DND-41 (cell line): Measurements from ENCODE around the gene DRC1.

Experiments
- ATAC-seq: fragments of 200-7000 bp; cut with Tn5 transposase; 3 replicates; pipeline ENCODE4 v1.9.1; 2021; ENCODE audit warnings: low read depth; ENCODE audit not compliant: insufficient read depth
- DNase-seq: peaks from one replicate; pipeline ENCODE4 v3.0.0-alpha.2; 2020
- H2AFZ ChIP-seq: 2 replicates; pipeline ENCODE4 v1.6.0; 2012; ENCODE audit warnings: low read depth, low read length
- H3K27ac ChIP-seq: 2 replicates; pipeline ENCODE4 v1.5.1; 2012; ENCODE audit warnings: low read length, inconsistent platforms
- H3K27me3 ChIP-seq: fragments of 200-600 bp; sonication (generic); 2 replicates; pipeline ENCODE4 v1.6.0; 2012; ENCODE audit warnings: low read length, mild to moderate bottlenecking, inconsistent platforms; ENCODE audit not compliant: insufficient read depth, poor library complexity
- H3K36me3 ChIP-seq: 2 replicates; pipeline ENCODE4 v1.5.1; 2012; ENCODE audit warnings: low read length, inconsistent platforms; ENCODE audit not compliant: insufficient read depth
- H3K4me1 ChIP-seq: 2 replicates; pipeline ENCODE4 v1.5.1; 2012; ENCODE audit warnings: mild to moderate bottlenecking, low read length; ENCODE audit not compliant: insufficient read depth
- H3K4me2 ChIP-seq: 2 replicates; pipeline ENCODE4 v1.6.0; 2012; ENCODE audit warnings: mild to moderate bottlenecking, moderate library complexity, low read length, inconsistent platforms; ENCODE audit not compliant: insufficient read depth
- H3K4me3 ChIP-seq, 2 experiments: fragments of 200-600 bp in 1 of 2; shearing (Covaris generic) in 1 of 2; 2 replicates each; pipeline ENCODE4 v1.5.1; 2012 to 2016; ENCODE audit warnings: inconsistent platforms in 2 of 2, low read length in 2 of 2, mild to moderate bottlenecking in 2 of 2, low read depth in 1 of 2, moderate library complexity in 1 of 2
- H3K79me2 ChIP-seq: 2 replicates; pipeline ENCODE4 v1.6.0; 2012; ENCODE audit warnings: low read length, inconsistent platforms; ENCODE audit not compliant: insufficient read depth
- H3K9ac ChIP-seq: 2 replicates; pipeline ENCODE4 v1.6.0; 2012; ENCODE audit warnings: low read depth, mild to moderate bottlenecking, inconsistent platforms, low read length, moderate library complexity
- H3K9me3 ChIP-seq: 2 replicates; pipeline ENCODE4 v1.5.1; 2012; ENCODE audit warnings: low read length, moderate library complexity, mild to moderate bottlenecking, inconsistent platforms; ENCODE audit not compliant: insufficient read depth, severe bottlenecking
- H4K20me1 ChIP-seq: 2 replicates; pipeline ENCODE4 v1.6.0; 2012; ENCODE audit warnings: low read length; ENCODE audit not compliant: insufficient read depth
- EZH2 ChIP-seq: IDR thresholded peaks from 3 replicates; pipeline ENCODE4 v1.6.1; 2012; ENCODE audit warnings: borderline replicate concordance, low read depth, mild to moderate bottlenecking, moderate library complexity, low read length, inconsistent platforms; ENCODE audit not compliant: severe bottlenecking
- TF ChIP-seq, protein P1 (sequence below): IDR thresholded peaks from 2 replicates; pipeline ENCODE4 v1.5.1; 2012; ENCODE audit warnings: borderline replicate concordance, low read length, moderate library complexity, mild to moderate bottlenecking; ENCODE audit not compliant: poor library complexity, severe bottlenecking; ENCODE audit errors: extremely low read depth

Gene DRC1

DNA sequence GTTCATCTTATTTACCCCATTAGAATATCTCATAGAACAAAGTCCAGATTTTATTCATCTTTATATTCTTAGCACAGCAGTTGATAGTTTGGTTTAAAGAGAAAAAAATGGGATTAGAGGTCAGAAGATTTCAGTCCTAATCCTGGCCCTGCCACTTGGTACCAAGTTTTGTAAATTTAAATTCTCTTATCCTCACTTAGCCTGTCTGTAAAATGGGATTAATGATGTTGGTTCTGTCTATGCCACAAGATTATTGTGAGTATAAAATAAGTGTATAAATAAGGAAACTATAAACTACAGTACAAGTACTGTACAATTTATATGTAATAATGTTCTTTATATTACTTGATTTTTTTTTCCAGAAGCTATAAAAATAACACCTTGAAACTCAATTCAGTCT, 17.1 kb upstream of the DRC1 start:
- peaks cover 83% of the 10 kb centered on the region for H3K36me3 ChIP-seq
- no peak overlapping the region for H3K27ac ChIP-seq
- no peaks in the 10 kb centered on the region for H3K9me3 ChIP-seq
- no peak overlapping the region for H3K9ac ChIP-seq
- ATAC-seq (no peak), DNase-seq (no peak)
- H4K20me1 ChIP-seq, result 0 out of 2 replicates have a peak, but pooled peaks cover 3% of the 10 kb centered on the region
- no peaks in the 10 kb centered on the region for H3K4me1 ChIP-seq
- H3K4me3 ChIP-seq, result no peak overlapping the region
- no peak overlapping the region for H2AFZ ChIP-seq
- H3K79me2 ChIP-seq, result no peaks in the 10 kb centered on the region
- no peaks in the 10 kb centered on the region for H3K27me3 ChIP-seq
- TF ChIP-seq EZH2, result no peak
- TF ChIP-seq, protein P1, sequence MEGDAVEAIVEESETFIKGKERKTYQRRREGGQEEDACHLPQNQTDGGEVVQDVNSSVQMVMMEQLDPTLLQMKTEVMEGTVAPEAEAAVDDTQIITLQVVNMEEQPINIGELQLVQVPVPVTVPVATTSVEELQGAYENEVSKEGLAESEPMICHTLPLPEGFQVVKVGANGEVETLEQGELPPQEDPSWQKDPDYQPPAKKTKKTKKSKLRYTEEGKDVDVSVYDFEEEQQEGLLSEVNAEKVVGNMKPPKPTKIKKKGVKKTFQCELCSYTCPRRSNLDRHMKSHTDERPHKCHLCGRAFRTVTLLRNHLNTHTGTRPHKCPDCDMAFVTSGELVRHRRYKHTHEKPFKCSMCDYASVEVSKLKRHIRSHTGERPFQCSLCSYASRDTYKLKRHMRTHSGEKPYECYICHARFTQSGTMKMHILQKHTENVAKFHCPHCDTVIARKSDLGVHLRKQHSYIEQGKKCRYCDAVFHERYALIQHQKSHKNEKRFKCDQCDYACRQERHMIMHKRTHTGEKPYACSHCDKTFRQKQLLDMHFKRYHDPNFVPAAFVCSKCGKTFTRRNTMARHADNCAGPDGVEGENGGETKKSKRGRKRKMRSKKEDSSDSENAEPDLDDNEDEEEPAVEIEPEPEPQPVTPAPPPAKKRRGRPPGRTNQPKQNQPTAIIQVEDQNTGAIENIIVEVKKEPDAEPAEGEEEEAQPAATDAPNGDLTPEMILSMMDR, result no peak
- no peak overlapping the region for H3K4me2 ChIP-seq

DNA sequence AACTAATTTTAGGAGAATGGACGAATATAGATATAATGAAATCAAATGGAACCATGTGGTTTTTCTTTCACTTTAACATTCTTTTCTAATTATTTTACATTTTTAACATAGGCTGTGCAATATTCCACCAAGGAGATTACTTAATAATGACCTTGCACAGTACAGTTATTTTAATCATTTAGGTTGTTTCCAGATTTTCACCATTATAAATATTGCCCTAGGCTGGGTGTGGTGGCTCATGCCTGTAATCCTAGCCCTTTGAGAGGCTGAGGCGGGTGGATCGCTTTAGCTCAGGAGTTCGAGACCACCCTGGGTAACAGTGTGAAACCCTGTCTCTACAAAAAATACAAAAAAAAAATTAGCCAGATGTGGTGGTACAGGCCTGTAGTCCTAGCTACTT, 14.5 kb upstream of the DRC1 start:
- no peak for TF ChIP-seq EZH2
- TF ChIP-seq, protein P1, result no peak
- H3K4me3 ChIP-seq, result no peak overlapping the region
- DNase-seq, result no peak
- no peaks in the 10 kb centered on the region for H3K4me1 ChIP-seq
- no peak overlapping the region for H3K4me2 ChIP-seq
- no peaks in the 10 kb centered on the region for H3K27me3 ChIP-seq
- no peaks in the 10 kb centered on the region for H3K9me3 ChIP-seq
- H3K27ac ChIP-seq, result no peak overlapping the region
- H3K36me3 ChIP-seq, result peaks cover 79% of the 10 kb centered on the region
- H3K79me2 ChIP-seq, result no peaks in the 10 kb centered on the region
- H3K9ac ChIP-seq, result no peak overlapping the region
- H2AFZ ChIP-seq, result no peak overlapping the region
- no peak for ATAC-seq
- H4K20me1 ChIP-seq, result no peaks in the 10 kb centered on the region

DNA sequence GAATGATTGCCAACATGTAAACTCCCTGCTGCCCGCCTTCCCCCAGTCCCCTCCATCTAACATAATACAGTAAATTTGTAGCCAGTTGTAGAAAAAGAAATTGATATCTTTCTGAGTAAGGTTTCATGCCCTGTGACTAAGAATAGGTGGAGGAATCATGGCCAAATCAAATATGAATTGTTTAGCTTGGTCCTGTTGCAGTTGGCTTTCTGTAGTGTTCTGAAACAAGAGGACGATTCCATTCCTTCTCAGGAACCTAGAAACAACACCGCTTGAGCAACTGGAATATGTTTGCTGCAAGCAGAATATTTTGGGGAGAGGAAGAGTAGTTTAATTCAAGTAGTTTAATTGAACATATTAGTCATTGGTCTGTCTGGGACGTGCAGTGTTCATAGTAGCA, 7.0 kb upstream of the DRC1 start:
- no peak for ATAC-seq
- H3K9me3 ChIP-seq, result no peaks in the 10 kb centered on the region
- H3K79me2 ChIP-seq, result no peaks in the 10 kb centered on the region
- no peak overlapping the region for H2AFZ ChIP-seq
- DNase-seq, result no peak
- H3K4me1 ChIP-seq, result no peaks in the 10 kb centered on the region
- no peak overlapping the region for H3K27ac ChIP-seq
- H3K4me2 ChIP-seq, result no peak overlapping the region
- no peaks in the 10 kb centered on the region for H4K20me1 ChIP-seq
- no peaks in the 10 kb centered on the region for H3K27me3 ChIP-seq
- peaks cover 20% of the 10 kb centered on the region for H3K36me3 ChIP-seq
- H3K4me3 ChIP-seq, result no peak overlapping the region
- TF ChIP-seq, protein P1, result no peak
- no peak for TF ChIP-seq EZH2
- H3K9ac ChIP-seq, result no peak overlapping the region

DNA sequence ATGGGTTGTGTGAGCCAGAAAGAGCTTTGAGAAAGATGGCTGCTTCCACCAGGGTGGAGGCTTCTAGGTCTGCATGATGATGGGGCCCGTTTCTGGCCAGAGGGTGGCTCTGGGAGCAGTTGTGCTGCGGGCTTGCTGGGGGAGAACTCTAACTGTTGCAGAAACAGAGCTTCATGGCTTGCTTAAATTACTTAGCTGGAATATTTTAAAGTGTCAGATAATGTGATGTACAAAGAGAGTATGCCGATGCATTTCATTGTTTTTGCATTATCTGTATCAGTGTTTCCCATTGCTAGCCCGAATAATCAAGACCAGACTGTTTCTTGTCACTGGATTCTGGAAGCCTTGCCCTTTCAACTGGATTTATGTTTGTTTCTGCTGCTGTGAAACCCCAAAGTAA, 6.3 kb upstream of the DRC1 start:
- Histone ChIP-seq H3K36me3 (peaks cover 14% of the 10 kb centered on the region; the same call in 1 of the 2 replicates), H3K9ac (no peak overlapping the region), H3K4me2 (no peak overlapping the region), H4K20me1 (no peaks in the 10 kb centered on the region), H3K27me3 (no peaks in the 10 kb centered on the region), H3K27ac (no peak overlapping the region), H3K4me1 (no peaks in the 10 kb centered on the region), H3K9me3 (no peaks in the 10 kb centered on the region), H3K79me2 (no peaks in the 10 kb centered on the region), H3K4me3 (no peak overlapping the region), H2AFZ (no peak overlapping the region)
- TF ChIP-seq, protein P1, result no peak
- TF ChIP-seq EZH2, result no peak
- ATAC-seq, result no peak
- no peak for DNase-seq
